GM11168 (cell line): ENCODE data around the gene C12orf76.
"Not testable (repeated sequence)": the region's sequence is repeated elsewhere in the genome, so short reads cannot be mapped to it uniquely, and the experiment has no call there.

Experiments
- in situ Hi-C: fragments of 300-500 bp; cut with MboI; formaldehyde crosslinking; loops from one replicate; pipeline ENCODE4 v1.12.0; 2022; ENCODE audit warnings: low sequenced_read_pairs; ENCODE audit not compliant: unreplicated experiment

The C12orf76 gene

DNA sequence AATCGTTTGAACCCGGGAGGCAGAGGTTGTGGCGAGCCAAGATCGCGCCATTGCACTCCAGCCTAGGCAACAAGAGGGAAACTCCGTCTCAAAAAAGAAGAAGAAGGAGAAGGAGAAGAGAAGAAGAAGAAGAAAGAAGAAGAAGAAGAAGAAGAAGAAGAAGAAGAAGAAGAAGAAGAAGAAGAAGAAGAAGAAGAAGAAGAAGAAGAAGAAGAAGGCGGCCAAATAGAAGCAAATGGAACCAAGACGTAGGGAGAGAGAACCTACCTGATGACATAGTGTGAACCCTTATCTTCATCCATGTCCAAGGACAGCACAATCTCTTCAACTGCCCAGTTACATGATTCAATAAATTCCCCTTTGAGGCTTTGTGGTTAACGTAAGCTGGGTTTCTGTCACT is 19.8 kb upstream of the C12orf76 start:
- in situ Hi-C loops, result not testable (repeated sequence)

DNA sequence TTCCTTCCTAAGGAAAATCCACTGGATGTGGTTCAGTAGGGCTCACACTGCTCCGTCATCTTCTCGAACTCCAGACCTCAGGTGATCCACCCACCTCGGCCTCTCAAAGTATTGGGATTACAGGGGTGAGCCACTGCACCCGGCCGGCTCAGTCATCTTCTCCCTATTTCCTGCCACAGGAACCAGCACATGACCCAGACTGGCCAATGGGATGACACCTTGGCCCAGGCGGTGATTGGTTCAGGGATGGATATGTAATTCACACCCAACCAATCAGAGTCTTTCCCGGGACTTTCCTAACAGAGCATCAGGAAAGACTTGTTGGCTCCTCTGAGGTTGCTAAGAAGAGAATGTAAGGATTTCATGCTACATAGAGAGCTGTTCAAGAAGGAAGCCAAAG is 19.2 kb upstream of the C12orf76 start:
- in situ Hi-C loops, result no loop called here

DNA sequence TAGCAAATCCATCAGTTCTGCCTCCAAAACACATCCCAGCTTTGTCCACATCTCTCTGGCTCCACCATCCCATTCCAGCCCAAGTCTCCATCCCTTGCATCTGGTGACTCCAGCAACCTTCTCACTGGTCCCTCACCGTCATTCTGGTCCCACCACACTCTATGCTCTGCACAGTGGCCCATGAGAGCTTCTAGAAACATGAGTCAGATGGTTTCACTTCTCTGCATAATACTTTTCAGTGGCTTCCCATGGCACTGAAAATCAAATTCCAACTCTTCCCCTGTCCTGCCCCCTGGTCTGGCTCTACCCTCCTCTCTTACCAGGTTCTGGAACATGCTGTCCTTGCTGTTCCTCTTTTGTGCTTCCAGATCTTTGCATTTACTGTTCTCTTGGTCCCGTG is 17.2 kb upstream of the C12orf76 start:
- in situ Hi-C loops, result no loop called here

DNA sequence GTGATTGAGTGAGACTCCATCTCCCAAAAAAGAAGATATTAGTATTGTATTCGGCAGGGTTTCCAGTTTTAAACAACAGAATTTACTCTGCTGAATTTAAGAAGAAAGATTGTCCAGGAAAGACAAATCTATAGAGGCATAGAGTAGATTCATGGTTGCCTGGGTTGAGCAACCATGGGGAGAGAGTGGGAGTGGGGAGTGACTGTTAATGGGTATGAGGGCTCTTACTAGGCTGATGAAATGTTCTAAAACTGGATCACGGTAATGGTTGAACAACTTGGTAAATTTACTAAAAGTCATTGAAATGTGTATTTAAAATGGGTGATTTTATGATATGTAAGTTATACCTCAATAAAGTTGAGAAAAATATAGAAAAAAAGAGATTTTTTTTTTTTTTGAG is 13.9 kb upstream of the C12orf76 start:
- in situ Hi-C loops, result no loop called here

DNA sequence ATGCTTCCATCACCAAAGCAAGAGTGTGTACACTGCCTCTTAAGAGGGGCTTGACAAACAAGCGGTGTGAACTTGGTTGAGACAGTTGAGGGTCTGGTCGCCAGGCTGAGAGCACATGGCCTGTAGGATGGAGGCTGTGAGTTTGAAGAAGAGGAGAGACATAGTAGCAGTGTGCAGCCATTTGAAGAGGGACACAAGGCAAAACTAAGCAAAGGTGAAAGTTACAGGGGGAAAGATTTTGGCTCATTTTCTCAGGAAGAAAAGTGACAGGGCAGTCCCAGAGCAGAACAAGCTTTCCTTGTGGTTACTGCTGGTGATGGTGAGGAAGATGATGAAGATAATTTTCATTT is 11.3 kb upstream of the C12orf76 start:
- in situ Hi-C loops, result no loop called here

DNA sequence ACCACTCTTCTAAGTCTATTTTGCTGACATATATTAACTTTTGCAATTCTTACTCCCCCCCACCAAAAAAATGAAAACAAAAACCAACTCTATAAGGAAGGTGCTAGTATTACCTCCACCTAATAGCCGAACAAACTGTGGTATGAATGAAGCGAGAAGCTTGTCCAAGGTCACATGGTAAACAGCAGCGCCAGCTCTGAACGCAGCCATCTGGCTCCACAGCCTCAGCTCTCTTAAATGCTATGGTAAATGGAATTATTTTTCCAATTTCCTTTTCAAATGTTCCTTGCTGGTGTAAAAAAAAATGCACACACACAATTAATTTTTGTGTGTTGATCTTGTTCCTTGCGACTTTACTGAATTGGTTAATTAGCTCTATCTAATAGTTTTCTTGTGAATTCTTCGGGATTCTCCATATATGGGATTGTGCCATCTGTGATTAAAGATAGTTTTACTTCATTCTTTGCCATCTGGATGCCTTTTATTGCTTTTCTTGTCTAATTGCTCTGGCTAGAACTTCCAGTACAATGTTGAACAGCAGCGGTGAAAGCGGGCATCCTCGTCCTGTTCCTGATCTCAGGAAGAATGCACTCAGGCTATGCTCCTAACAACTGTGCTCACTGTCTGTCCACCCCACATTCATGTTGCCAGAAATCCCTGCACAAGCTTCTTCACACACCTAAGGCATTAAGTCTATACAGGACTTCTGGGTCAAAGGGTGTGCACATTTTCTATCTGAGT is 10.7 kb upstream of the C12orf76 start:
- in situ Hi-C loops, result no loop called here

DNA sequence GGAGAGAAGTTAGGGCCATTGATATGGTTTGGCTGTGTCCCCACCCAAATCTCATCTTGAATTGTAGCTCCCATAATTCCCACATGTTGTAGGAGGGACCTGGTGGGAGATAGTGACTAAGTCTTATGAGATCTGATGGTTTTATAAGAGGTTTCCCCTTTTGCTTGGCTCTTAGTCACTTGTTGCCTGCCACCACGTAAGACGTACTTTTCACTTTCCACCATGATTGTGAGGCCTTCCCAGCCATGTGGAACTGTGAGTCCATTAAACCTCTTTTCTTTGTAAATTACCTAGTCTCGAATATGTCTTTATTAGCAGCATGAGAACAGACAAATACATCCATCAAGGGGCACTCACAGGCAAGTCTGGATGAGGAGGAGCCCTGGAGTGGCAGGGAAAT is 8.3 kb upstream of the C12orf76 start:
- in situ Hi-C loops, result not testable (repeated sequence)

DNA sequence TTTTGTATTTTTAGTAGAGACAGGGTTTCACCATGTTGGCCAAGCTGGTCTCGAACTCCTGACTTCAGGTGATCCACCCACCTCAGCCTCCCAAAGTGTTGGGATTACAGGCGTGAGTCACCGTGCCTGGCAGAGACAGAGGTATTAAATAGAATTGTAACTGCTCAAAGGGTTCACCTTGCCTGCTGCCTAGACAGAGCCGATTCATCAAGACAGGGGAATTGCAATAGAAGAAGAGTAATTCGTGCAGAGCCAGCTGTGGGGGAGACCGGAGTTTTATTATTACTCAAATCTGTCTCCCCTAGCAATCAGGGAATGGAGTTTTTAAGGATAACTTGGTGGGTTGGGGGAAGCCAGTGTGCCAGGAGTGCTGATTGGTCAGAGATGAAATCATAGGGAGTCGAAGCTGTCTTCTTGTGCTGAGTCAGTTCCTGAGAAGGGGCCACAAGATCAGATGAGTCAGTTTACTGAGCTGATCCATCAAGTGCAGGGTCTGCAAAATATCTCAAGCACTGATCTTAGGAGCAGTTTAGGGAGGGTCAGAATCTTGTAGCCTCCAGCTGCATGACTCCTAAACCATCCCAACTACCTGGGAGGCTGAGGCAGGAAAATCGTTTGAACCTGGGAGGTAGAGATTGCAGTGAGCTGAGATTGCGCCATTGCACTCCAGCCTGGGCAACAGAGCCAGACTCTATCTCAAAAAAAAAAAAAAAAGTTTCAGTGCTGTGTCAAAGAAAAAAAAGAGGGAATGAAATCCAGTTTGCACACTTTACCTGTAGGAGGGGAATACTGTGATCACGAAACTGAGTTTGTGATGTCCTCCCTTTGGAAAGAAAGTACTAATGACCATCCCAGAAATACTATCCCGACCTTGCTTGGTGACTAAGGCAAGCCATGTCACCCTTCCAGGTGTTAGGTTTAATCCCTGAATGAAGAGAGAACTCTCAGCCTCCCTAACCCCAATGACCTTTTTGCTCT is 7.3 kb upstream of the C12orf76 start:
- in situ Hi-C loops, result not testable (repeated sequence)

DNA sequence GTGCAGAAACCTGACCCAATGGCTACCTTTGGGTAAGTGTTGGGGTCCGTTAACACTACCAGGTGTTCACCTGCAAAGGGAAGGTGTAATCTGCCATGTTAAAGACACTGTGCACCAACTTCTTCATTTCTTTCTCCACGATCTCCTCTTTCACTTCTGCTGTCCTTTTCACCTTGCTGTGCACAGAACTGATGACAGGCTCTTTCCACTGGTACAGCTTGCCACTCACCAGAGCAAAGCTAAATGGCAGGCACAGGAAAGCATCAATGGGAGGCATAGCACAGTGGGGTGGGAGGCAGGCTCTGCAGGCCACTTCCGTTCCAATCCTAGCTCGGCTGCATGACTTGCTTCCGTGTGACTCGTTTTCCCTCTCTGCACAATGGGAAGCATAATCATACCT is 2.6 kb upstream of the C12orf76 start:
- in situ Hi-C loops, result no loop called here

DNA sequence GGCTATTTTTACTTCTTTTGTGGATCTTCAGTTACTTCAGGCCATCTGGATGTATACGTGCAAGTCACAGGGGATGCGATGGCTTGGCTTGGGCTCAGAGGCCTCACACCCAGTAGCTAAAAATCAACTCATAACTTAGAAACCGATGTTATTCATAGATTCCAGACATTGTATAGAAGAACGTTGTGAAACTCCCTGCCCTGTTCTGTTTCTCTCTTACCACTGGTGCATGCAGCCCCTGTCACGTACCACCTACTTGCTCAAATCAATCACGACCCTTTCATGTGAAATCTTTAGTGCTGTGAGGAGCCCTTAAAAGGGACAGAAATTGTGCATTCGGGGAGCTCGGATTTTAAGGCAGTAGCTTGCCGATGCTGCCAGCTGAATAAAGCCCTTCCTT is 1.3 kb upstream of the C12orf76 start:
- in situ Hi-C loops, result not testable (repeated sequence)

DNA sequence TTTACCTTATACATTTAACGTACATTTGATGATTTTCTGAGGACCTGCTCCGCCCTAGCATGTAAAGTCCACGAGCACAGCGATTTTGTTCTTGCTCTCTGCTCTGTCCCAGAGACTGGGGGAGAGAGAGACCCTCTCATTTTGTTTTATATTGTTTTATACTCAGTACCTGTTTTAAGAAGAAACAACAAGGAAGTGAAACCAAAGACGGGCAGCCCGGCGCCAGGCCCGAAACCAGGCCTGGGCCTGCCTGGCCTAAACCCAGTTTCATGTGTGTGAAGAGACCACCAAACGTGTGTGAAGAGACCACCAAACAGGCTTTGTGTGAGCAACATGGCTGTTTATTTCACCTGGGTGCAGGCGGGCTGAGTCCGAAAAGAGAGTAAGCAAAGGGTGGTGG is 712 bp upstream of the C12orf76 start:
- in situ Hi-C loops, result not testable (repeated sequence)

DNA sequence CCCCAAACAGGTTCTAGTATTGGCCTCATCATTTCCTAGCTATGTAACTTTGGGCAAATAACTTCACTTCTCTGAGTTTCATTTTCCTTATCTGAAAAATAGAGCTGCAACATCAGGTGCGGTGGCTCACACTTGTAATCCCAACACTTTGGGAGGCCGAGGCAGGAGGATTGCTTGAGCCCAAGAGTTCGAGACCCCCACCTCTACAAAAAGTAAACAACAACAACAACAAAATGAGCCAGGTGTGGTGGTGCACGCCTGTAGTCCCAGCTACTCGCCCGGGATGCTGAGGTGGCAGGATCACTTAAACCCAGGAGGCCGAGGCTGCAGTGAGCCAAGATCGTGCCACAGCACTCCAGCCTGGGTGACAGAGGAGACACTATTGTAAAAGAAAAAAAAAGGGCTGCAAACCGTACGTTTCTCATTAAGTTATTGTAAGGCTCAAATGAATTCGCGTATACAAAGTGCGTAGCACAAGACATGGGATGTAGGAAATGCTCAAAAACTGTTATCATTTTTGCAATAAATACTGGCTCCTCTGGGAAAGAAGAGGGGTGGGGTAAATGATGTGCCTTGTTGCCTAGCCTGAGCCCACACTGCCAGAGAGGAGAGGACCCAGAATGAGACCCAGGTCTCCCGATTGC is 903 bp downstream of the C12orf76 start:
- in situ Hi-C loops, result no loop called here

DNA sequence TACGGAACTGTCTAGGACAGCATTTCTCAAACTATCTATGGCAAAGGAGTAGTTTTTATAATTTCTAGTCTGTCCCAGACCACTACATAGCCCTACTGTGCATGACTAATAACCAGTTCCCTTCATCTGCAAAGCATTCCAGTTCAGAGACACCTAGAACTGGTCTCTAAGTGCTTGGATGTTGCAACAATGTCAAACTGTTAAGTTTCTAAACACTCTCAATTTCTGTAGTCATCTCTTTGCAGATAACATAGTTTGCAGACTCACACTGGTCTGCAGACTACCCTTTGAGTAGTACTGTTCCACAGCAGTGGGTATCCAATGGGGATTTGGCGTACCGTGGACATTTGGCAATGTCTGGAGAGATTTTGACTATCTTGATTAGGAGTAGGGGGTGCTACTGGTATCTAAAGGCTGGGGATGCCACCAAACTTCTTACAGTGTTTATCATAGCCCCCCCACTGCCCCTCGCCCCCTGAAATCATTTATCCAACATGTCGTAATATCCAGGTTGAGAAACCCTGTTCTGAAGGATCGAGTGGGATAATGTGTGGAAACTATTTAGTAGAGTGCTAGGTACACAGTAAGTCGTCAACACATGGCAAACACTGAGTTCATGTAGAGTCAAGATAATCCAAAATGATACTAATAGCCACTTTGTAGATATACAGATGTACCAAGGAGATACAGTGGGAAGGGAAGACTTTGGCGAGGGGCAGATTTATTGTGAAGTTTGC is 1.7 kb downstream of the C12orf76 start:
- in situ Hi-C loops, result no loop called here

DNA sequence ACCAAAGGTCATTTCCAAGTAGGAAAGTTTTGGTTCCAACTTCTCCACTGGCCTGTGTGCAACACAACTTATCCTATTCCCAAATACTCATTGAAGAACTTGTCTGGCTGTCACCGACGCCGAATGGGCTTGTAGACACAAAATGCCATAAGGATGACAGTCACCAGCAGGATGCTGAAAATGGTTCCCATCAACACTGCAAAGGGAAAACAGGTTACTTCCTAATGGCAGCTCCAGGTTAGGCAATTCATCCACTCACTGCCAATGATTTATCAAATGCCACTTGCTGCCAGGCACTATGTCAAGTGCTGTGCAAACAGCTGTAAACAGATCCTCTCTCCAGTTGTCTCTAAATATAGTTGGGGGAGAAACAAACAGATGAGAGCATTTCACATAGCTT is 6.1 kb downstream of the C12orf76 start:
- in situ Hi-C loops, result no loop called here

DNA sequence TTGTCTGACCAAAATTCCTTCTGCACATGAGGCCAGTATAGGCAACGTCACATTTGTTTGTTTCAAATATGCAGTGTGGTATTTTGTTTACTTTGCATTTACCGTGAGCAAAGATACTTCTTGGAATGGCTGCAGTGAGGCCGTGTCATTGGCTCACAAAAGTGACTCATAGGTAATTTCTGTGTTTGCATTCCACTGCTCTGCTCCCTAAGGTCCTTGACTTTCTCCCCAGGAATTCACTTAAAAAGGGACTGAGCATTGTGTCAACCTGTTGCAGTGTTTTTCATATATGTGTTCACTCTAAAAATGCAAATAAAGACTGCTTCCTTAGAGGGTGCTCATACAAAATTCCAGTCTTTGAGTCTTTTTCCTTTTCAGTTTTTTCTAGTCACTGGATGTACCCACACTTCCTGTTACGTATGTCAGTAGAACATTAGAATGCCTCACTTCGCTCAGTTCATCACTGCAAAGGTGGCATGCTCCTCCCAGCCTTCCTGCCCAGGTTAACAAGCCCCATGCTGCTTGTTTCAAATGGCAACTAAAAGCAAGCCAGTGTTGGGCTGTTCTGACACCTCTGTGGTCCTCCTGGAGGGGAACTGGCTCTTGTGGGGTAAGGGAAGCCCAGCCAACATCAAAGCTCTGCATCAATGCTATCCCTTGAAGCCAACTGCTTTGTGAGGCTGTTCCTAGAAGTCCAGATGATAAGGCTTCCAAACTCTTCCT is 9.1 kb downstream of the C12orf76 start:
- in situ Hi-C loops, result no loop called here

DNA sequence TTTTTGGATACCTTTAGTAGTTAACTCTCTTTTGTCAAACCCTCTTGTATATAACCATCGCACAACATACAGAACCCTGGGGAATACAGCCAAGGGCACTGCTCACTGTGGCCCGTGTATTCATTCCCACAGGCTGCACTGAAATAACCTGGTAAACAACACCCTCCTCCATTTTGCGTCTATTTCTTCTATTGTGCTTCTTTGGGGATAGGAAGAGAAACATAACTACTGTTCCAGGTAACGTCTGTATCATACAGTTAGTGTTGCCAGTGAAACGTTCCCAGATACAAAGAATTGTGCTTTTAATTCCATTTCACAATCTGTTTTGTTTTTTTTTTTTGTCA is 9.6 kb downstream of the C12orf76 start:
- in situ Hi-C loops, result no loop called here

DNA sequence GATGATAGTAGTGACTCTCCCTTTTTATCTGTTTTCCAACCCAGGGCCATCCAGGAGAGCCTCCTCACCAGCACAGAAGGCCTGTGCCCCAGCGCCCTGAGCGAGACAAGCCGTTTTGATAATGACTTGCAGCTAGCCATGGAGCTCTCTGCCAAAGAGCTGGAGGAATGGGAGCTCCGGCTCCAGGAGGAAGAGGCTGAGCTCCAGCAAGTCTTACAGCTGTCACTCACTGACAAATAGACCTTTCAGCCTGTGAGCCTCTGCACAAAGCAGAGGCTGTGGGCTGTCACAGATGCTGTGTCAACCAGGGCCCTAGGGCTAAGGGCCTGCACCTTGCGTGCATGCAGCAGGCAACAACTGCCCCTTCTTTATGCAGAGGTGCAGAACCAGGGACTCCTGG is 11.0 kb downstream of the C12orf76 start:
- in situ Hi-C loops, result no loop called here

DNA sequence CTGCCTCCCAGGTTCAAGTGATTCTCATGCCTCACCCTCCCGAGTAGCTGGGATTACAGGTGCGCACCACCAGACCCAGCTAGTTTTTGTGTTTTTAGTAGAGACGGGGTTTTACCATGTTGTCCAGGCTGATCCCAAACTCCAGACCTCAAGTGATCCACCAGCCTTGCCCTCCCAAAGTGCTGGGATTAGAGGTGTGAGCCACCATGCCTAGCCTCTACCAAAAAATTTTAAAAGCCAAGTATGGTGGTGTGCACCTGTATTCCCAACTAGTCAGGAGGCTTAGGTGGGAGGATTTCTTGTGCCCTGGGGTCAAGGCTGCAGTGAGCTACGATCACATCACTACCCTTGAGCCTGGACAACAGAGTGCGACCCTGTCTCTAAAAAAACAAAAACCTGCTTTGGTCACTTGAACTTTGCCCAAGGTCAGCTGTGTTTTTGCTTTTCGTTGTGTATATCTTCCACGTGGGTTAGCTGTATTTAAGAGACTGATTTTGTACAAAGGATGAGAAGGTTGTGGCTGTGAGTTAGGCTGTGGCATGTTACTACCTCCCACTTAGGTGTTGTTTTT is 12.7 kb downstream of the C12orf76 start:
- in situ Hi-C loops, result no loop called here

DNA sequence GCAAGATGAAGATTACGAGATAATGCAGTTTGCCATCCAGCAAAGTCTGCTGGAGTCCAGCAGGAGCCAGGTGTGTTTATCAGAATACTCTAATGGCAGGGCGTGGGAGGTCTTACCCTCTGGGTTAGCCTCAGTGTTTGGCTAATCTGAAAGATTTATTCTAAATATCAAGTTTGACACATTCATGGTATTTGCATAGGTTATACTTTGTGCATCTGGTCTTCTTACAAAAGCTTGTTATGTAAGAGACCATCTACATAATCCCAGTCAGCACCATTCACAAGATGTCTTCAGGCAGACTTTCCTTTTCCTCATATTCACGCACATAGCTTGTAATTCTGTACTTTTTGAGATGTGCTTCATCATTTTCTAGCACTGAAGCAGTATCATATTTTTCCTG is 14.4 kb downstream of the C12orf76 start:
- in situ Hi-C loops, result no loop called here
